Measurements from ENCODE around the gene CENPX.

Gene CENPX

GRCh38 chr17:82055023-82055964, 32.6 kb upstream of the CENPX start:
- no peak for DNase-seq (ENCODE audit: low spot score)

- DNase-seq (ENCODE audit: low spot score): no peak
Observed at GRCh38 chr17:82054351-82055022, 31.8 kb upstream of the CENPX start.

- no peak for DNase-seq (ENCODE audit: low spot score)
Observed at GRCh38 chr17:82053556-82054263, 31.0 kb upstream of the CENPX start.

GRCh38 chr17:82053130-82053529, 30.5 kb upstream of the CENPX start:
- DNase-seq (ENCODE audit: low spot score): no peak

- DNase-seq (ENCODE audit: low spot score): no peak
Observed at GRCh38 chr17:82052638-82053059, 30.0 kb upstream of the CENPX start.

- DNase-seq (ENCODE audit: low spot score): peak; percentile 64
Observed at GRCh38 chr17:82051776-82052637, 29.3 kb upstream of the CENPX start, which contains the start of the genes GPS1 and RFNG. Gene GPS1 (plus strand): TSS chr17:82051898. CDS start chr17:82051932, 34 bp downstream. Gene RFNG (minus strand): TSS chr17:82051811. CDS start chr17:82051766, 45 bp downstream.

GRCh38 chr17:82050761-82051641, 28.3 kb upstream of the CENPX start:
- DNase-seq (ENCODE audit: low spot score): no peak

- DNase-seq (ENCODE audit: low spot score): no peak
Observed at GRCh38 chr17:82050152-82050760, 27.6 kb upstream of the CENPX start.

GRCh38 chr17:82049521-82049971, 26.9 kb upstream of the CENPX start:
- no peak for DNase-seq (ENCODE audit: low spot score)

- no peak for DNase-seq (ENCODE audit: low spot score)
Observed at GRCh38 chr17:82049106-82049505, 26.4 kb upstream of the CENPX start.

- DNase-seq (ENCODE audit: low spot score): no peak
Observed at GRCh38 chr17:82048571-82048971, 25.9 kb upstream of the CENPX start.

- no peak for DNase-seq (ENCODE audit: low spot score)
Observed at GRCh38 chr17:82047914-82048570, 25.4 kb upstream of the CENPX start.

GRCh38 chr17:82047379-82047778, 24.7 kb upstream of the CENPX start:
- DNase-seq (ENCODE audit: low spot score): no peak

GRCh38 chr17:82046903-82047302, 24.2 kb upstream of the CENPX start:
- DNase-seq (ENCODE audit: low spot score): no peak

- DNase-seq (ENCODE audit: low spot score): no peak
Observed at GRCh38 chr17:82045936-82046484, 23.3 kb upstream of the CENPX start.

GRCh38 chr17:82043507-82043906, 20.8 kb upstream of the CENPX start:
- DNase-seq (ENCODE audit: low spot score): no peak

GRCh38 chr17:82042649-82043048, 20.0 kb upstream of the CENPX start:
- DNase-seq (ENCODE audit: low spot score): no peak

- DNase-seq (ENCODE audit: low spot score): no peak
Observed at GRCh38 chr17:82041144-82041814, 18.6 kb upstream of the CENPX start.

Measured in cerebellar cortex (tissue), 1 donor.